GM03348 (cell line): ENCODE measurements around the gene SIGLEC12.

Experiments used
- DNase-seq: peaks from one replicate; pipeline ENCODE4 v3.0.0; 2012; ENCODE audit warnings: low spot score

Gene SIGLEC12

DNA sequence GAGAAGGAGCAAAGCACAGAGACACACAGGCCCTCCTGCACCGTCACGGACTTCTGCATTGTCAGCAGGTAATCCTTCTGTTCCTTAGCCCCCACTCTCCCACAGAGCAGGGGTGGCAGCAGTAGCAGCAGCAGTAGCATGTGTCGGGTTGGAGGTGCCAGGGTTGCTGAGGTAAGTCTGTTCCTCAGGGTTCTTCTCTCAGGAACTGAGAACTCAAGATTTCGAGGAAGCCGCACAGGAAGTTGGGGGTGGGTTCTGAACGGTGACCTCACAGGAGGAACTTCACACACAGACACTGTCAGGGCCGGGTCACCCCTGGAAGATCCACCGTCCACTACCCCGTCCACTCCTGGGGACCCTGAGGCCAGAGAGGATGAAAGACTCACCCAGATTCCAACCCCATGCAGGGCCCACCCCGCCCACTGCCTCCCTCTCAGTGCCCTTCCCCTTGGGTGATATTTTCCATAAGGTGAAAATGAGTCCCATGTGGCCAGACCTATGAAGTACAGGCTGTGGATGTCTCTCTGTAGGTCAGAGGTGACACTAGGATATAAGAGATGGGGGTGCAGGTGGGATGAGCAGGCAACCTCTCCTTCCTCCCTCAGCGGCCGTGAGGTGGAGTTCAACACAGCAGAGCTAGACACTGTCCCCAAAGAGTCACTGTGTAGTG, at the start of gene SIGLEC12:
SIGLEC12 (minus strand) TSS at position 207 of the 670 bp plus-strand sequence; CDS start at position 140, 67 bp downstream.
- DNase-seq: no peak

DNA sequence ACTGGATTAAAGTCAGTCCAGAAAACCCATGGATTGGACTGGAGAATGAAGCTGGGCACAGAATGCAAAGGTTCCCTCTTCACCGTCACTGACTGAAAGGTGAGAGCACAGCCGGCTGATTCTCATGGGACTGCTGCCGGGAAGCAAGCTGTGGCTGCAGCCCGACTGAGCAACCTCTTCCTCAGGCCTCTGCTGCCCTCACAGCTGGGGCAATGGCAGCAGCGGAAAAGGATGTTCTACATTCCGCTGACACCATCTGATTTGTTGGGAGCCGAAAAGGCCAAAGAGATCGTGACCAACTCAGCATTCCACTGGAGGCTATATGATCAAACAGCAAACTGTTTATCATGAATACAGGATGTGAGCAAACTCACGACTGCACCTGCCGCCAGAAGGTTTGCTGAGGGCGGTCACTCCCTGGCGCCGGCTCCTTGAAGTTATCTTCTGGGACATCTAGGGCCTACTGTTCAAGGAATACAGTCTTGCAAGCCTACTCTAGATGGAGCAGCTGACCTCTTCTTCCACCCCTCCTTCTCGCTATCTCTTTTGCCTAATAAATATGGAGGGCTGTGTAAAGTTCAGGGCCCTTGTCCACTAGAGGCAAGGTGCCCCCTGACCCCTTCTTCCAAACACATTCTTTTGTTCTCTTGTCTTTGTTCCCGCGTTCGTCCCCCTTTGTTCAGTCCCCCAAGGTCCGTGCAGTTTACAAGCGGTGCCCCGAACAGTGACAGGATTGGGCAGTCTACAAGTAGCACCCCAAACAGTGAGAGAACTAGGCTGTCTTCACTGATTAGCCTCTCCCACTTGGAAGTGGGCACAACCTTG, 49.5 kb upstream of the SIGLEC12 start:
- DNase-seq: no peak

DNA sequence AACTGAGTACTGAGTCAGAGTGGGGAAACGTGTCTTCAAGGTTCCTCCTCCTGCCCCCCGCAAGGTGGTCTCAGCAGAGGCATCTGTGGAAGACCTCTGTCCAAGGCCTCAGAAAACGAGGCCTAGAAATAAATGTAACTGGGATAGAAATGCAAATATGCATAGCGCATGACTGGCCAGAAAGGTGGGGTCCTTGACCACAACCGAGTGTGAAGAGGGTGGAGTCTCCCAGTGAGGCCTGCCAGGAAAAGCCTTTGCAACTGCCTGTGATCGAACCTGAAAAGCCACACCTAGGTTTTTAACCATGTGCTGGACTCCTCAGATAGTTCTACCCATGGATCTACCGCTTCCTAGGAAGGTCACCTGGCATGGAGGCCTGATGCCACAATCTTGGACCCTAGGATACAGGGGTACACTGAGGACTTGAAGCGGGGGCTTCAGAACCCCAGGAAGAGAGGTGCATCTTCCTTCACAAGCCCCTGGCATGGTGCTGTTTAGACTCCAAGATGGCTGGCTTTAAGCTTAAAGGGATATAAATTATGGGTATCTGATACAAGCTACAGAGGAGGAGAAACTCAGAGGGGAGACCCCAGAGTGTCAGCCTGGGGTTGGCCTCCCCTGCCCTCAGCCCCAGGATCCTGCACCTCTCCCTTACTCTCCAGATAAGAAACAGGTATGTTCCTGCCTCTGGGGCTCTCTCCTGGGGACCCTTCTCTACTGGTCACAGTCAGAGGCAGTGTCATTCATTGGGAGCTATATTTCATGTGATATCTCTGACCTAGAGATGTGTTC, 48.1 kb upstream of the SIGLEC12 start:
- no peak for DNase-seq

DNA sequence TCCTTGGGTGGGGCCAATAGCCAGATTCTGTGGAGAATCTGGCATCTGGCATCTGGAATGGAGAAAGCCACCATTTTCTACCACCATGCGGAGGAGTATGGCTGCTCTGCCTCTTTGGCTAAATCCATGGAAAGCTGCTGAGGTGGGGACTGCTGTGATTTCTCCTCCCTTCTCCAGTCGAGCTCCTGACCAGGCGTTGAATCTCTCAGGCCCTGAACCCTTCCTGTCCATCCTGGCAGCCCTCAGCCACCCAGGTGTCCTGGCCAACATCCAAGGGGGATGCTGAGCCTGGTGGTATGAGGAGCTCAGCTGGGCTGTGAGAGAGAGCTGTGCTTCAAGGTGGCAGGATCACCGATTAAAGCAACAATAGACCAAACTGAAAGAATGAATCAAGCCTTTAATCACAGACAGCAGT, 47.3 kb upstream of the SIGLEC12 start:
- no peak for DNase-seq

DNA sequence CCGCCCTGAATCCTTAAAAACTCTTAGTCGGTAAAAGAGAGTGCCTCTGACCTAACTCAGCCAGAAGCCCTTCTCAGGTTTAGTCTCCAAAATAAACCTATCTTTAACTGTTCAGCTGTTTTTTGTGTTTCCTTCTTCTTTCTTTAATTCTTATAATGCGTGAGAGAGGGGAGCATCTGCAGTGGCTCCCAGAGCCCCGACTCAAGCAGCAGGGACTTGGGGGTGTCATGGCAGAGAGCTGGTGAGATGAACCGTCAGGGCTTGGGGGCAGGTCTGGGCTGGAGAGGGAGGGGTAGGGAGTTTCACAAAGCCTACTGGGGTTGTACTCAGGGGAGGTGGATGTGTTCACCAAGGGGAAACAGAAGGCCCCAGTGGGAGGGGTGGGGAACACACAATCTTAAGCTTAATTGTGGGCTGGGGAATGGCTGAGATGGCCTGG, 46.6 kb upstream of the SIGLEC12 start:
- DNase-seq: no peak

DNA sequence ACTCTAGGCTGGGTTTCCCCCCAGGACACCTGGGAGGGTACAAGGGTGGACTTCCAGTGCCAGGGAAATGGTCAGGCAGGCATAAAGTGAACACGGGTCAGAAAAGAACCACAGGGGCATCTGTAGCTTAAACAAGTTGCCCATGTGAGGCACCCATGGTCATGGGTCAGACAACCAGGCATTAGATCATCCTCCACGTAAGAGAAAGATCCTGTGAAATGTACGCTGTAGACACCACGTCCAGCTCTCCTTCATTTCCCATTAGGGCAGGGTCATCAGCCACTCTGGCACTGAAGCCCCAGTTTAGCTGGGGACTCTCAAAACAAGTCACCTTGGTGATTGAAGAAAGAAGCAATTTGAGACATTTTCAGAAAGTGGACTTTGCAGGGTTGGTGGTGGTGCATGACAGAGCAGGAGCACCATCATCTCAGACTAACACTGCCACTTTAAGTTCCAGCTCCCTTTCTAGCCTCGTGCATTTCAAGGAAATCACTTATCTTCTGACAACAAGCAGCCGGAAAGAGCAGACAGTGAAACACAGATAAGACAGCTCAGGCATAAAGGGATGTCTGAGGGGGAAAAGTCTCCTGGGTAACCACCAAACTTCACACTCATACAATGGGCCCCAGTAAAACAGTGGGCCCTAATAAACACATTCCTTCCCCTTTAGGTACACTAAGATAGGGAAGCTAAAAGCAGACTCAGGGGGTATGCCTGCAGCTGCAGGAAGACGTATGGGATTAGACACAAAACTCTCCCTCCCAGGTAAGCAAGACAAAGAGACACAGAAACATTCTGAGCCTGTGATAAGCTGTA, 46.0 kb upstream of the SIGLEC12 start:
- no peak for DNase-seq

DNA sequence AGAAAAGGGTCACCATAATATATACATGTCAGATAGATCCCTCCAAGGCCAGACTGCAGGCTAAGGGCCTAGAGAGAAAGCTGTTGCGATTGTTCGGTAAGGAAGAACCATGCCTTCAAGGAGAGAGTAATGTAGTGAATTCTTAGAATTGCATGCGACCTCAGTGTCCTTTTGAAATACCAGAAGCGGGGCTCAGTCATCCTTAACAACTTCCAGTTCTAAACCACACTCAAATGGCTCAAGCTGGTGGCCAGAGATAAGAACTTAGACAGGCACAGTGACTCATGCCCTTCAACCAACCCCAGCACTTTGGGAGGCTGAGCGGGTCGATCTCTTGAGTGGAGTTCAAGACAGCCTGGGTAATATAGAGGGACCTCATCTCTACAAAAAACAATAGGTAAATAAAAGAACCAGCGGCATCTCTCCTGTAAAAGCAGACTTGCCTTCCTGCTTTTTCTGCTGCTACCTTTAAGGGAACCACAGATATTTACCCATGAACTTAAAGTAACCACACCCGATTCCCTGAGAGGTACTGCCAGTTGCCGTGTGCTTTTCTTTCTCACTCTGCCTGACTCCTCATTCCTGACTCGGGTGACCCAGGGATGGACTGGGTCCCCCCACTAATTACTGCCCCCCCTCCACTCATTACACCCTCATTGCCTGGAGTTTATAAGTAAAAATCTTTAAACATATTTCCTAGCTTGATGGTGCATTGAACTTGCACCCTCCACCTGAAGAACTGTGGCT, 45.2 kb upstream of the SIGLEC12 start:
- no peak for DNase-seq

DNA sequence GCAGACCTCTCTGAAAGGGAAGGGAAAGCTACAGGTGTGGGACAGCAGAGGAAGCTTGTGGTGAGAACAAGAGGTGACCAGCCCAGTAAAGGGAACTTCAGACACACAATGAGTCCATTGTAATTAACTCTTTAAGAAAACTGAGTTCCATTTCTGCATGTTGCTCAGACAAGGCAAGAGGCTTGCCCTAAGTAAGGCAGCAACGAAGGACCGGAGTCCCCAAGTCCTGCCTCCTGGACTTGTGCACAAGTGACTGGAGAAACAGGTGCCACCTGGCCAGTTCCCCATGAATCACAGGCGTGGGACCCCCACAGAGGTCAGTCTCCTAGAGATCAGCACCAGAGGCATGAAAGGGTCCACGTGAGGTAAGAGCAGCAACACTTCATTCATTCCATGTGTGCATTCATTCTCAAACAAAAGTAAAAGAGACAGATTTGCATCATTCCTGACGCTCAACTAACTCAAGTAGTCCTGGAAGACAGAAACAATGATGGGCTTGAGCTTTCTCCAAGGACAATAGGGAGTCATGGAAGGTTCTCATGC, 44.6 kb upstream of the SIGLEC12 start:
- no peak for DNase-seq

DNA sequence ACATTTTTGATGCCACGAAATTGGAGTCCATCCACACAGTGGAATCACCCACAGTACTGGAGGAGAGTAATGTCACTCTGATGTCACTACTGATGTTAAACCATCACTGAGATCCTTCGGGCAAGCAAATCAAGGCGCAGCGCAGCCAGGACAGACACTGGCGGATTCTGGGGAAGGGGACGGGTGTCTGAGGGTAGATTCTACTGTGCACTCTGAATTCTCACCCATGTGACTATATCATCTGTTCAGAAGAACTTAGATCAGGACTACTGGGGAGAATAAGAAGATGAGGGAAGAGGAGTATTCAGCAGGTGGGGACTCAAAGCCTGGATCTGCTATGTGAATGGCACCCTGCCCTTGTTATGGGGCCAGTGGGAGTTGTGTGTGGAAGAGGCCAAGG, 42.4 kb upstream of the SIGLEC12 start:
- DNase-seq: no peak

DNA sequence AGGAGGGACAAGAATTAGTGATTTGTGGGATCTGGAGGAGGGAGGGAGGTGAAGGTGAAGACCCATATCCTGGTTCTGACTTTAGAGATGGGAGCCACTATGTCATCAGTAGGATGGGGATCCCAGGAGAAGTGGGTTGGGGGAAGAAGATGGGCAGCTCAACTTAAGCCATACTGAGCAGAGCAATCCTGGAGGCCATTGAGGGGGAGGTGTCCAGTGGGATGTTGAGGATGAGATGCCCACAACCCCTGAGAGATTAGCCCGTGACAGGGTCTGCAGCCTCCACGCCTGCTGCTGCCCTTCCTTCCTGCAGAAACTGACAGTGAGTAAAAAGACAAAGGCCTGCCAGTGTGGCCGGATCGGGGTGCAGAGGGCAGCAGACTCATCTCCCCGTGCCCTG, 41.1 kb upstream of the SIGLEC12 start:
- no peak for DNase-seq

DNA sequence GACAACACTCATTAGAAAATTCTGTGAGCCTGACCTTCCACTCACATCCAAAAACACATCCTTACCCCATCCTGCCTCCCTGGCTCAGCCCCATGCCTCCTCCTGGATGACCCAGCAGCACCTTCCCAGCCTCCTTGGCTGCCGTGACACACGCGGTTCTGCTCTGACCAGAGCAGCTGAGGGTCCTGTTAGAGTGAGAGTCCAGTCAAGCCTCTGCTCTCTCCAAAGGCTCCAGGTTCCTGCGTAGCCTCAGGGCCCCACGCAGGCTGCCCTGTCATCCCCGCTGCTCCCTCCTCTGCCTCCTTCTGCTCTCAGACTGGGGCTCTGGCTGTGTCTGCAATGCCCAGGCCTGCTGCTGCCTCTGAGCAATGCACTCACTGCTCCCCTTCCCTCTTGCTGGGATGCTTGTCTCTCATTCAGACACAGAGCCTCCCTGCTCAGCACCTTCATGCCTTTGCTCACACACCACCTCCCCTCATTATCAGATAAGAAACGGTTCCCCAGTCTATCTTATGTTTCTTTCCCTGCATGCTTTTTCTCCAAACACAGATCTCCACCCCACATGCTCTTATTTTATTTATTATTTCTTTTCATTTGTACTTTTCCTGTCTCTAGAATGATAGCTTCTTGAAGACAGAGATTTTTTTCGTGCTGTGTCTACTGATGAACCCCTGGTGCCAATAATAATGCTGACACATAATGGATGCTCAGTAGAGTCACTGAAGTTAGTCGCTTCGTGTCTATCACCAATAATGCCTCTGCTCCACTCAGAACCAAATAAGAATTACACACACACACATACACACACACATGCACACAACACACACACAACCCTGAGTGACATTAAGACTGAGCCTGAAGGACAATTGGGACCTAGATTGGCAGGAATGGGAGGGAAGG, 40.1 kb upstream of the SIGLEC12 start:
- no peak for DNase-seq

DNA sequence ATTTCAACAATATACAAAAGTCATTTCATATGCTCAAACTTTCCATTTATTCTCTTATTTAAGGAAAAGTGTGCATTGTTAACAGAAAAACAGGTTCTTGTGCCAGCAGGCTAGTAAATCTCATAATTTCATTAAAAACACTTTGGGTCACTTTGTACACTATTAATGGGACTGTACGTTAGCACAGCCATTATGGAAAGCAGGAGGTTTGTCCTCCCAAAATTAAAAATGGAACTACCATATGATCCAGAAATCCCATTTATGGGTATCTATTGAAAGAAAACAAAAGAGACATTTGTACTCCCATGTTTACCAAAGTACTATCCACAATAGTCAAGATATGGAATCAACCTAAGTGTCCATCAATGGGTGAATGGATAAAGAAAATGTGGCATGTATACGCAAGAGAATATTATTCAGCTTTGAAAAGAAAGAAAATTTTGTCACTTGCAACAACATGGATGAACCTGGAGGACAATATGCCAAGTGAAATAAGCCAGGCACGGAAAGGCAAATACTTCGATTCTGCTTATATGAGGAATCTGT, 38.3 kb upstream of the SIGLEC12 start:
- no peak for DNase-seq

DNA sequence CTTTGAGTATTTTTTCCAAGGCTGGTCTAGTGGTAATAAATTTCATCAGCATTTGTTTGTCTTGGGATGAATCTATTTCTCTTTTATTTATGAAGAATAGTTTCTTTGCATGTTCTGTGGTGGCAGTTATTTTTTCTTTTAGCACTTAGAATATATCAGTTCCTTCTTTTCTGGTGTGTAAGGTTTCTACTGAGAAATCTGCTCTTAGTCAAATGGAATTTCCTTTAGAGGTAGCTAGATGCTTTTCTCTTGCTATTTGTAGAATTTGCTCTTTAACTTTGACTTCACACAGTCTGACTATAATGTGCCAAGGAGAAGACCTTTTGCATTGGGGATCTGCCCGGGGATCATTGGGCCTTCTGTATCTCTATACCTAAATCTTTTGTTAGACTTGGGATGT, 33.9 kb upstream of the SIGLEC12 start:
- DNase-seq: no peak

DNA sequence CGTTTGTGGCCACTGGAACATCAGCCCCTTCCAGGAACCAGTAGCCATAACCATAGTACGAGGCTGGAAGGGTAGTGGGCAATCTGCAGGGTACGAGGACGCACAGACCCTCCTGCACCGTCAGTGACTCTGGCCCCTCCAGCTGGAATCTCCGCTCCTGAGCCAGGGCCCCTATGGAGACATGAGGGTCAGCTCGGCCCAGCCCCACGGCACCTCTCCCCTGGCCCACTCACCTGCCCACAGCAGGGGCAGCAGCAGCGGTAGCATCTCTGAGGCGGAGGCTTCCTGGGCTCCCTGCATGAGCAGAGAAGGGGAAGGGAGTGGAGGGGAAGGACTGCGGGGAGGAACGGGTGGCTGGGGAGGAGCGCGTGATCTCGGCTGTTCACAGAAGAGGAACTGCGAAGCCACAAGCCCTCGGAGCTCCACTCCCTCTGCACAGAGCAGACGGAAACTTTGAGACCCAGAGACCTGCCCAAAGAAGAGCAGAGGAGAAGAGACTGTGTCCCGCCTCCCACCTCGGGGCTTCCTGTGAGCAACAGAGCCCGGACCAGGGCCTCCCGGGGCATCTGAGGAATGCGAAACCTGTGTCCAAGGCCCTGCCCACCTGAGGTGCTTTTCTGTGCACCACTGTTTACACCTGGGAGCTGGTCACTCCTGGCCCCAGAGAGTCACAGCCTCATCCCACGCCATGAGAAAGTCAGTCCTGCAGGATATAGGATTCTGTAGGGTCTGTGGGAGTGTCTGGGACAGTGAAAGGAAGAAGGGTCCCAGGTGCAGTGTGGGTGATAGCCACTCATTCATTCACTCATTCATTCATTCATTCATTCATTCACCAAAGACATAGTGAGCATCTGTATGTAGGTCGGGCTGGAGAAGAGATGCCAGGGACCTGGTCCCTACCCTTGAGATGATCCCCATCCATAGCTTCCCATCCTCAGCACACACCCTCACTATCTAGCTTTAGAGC, 30.0 kb upstream of the SIGLEC12 start, which contains the start of gene SIGLEC6:
SIGLEC6 (minus strand) TSS at position 322 of the 967 bp plus-strand sequence; CDS start at position 300, 22 bp downstream.
- no peak for DNase-seq

DNA sequence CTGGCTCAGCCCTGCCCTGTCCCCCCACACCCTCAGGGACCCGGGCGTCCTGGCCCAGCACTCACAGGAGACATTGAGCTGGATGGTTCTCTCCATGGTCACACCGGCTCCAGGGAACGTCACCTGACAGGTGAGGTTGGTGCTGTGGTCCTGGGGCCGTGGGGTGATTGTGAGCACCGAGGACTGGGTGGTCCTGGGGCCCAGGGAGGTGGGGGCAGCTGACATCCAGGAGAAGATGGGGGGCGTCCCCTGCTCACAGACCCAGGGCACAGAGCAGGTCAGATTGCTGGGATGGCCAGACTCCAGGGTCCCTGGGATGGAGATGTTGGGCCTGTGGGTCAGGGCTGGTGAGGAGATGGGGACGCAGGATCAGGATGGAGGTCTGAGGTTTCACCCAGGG, 29.0 kb upstream of the SIGLEC12 start:
- DNase-seq: no peak

DNA sequence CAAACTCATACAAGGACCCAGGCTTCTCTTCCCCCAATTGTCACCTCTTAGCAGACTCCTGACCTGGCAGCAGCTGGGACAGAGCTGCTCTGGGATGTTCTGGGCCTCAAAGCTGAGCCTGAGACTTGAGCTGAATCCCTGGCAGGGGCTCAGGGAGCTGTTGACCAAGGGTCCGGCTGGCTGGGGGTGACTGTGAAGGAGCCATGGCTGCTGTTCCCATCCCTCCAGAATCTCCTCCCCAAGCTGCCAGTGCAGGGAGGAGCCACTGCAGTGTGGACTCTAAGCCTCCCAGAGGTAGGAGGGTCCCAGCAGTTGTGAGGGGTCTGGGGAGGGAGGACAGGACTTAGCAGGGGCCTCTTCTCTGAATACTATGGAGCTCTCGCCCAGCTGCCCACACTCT, 27.7 kb upstream of the SIGLEC12 start:
- no peak for DNase-seq

DNA sequence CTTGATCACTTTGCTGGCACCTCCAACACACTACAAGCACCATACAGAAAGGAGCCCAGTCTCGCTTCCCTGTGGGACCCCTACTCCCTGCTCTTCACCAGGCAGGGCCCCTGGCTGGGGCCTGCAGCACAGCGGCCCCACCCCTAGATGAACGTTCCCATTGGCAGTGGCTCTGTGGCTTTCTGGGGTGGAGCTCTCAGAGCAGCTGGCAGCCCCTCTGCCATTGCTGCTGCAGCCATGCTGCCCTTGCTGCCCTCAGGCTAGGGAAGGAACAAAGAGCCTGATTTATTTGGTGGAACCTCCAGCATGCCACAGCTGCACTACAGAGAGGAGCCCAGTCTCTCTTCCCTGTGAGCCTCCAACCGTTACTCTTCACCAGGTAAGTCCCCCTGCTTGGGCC, 24.1 kb upstream of the SIGLEC12 start:
- DNase-seq: no peak

DNA sequence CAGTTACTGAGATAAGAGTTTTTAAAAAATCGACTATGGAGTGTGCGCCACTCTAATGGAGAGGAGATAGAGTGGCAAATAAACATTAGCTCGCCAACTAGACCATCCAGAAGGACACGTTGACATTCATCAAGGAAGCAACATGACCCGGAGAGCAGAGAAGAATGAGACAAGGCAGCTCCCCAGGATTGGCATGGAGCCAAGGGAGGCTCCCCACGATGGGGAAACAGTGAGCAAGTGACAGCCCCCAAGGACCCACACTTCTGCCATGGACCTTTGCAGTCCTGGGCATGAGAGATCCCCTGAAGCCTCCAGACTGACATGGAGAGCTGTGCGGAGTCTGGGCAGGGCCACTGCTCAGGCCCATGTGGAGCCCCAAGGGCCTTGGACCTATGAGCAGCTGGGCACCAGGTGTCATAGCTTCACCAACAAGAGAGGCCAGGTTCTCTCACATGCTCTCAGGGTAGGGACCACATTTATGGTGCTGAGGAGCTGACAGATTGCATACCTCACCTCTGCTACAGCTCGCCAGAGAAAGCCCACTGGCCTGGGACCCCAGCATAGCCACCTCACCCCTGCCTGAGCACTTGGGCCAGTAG, 23.2 kb upstream of the SIGLEC12 start:
- DNase-seq: no peak
